B cell (primary cell): Measurements from ENCODE around the gene GPR143. TPM values are rescaled to one million over a fixed set of nuclear protein-coding genes. Genes with fewer than 3 reads are reported as not detected.

Experiments
- ATAC-seq: fragments of 200-7000 bp; cut with Tn5 transposase; one replicate; pipeline ENCODE4 v1.10.0; 2021; ENCODE audit warnings: low read depth, mild to moderate bottlenecking, moderate number of reproducible peaks, moderate library complexity
- CTCF ChIA-PET: fragments of 350-600 bp; sonication (Branson Sonifier 250); formaldehyde crosslinking; loops from one replicate; lab custom pipeline; 2021; ENCODE audit warnings: antibody characterized with exemption, inconsistent platforms; lab: Charles Lee
- POLR2A ChIA-PET: fragments of 350-600 bp; sonication (Branson Sonifier 250); formaldehyde crosslinking; loops from one replicate; lab custom pipeline; 2021; ENCODE audit warnings: antibody characterized with exemption; lab: Charles Lee
- DNase-seq: peaks from one replicate; pipeline ENCODE4 v3.0.0; 2013
- H2AFZ ChIP-seq: 2 replicates; pipeline ENCODE4 v1.6.1; 2012; ENCODE audit warnings: mild to moderate bottlenecking, low read depth, low read length; ENCODE audit not compliant: insufficient read depth, poor library complexity, severe bottlenecking
- H3K27ac ChIP-seq, 2 donors: 1 replicate in 1 of 2; 2 replicates in 1 of 2; pipeline ENCODE4 v1.5.1; 2012 to 2013; ENCODE audit warnings: low read length in 2 of 2, mild to moderate bottlenecking in 2 of 2, moderate library complexity in 1 of 2
- H3K27me3 ChIP-seq, 4 experiments: fragments of 200-600 bp in 1 of 4; sonication (generic) in 1 of 4; replicated peaks in 1 of 4; 1 replicate in 2 of 4; 2 replicates in 2 of 4; pipeline versions ENCODE4 v1.6.1 to v1.7.0; 2013 to 2016; ENCODE audit warnings: low read length in 3 of 4, mild to moderate bottlenecking in 2 of 4, mixed read lengths in 1 of 4, moderate library complexity in 1 of 4; ENCODE audit not compliant: insufficient read depth in 4 of 4, control insufficient read depth in 3 of 4; ENCODE audit errors: control extremely low read depth in 1 of 4
- H3K36me3 ChIP-seq, 2 experiments: replicated peaks in 1 of 2; 1 replicate in 1 of 2; 2 replicates in 1 of 2; pipeline versions ENCODE4 v1.6.1 to v1.7.1; 2013; ENCODE audit warnings: low read length in 1 of 2; ENCODE audit not compliant: insufficient read depth in 2 of 2, control insufficient read depth in 1 of 2; ENCODE audit errors: control extremely low read depth in 1 of 2, extremely low read depth in 1 of 2
- H3K4me1 ChIP-seq, 2 donors: fragments of 200-600 bp in 1 of 2; sonication (generic) in 1 of 2; 1 replicate in 1 of 2; 2 replicates in 1 of 2; pipeline versions ENCODE4 v1.5.1 to v1.6.1; 2013 to 2017; ENCODE audit warnings: low read length in 2 of 2; ENCODE audit not compliant: control insufficient read depth in 2 of 2, insufficient read depth in 2 of 2
- H3K4me2 ChIP-seq: replicated peaks from 2 replicates; pipeline ENCODE3; 2012; ENCODE audit warnings: mild to moderate bottlenecking, low read depth, low read length; ENCODE audit not compliant: poor library complexity, severe bottlenecking
- H3K4me3 ChIP-seq, 5 experiments: fragments of 200-600 bp in 1 of 5; sonication (generic) in 1 of 5; 1 replicate in 3 of 5; 2 replicates in 2 of 5; pipeline versions ENCODE4 v1.5.1 to v1.7.0; 2011 to 2016; ENCODE audit warnings: low read length in 4 of 5, mild to moderate bottlenecking in 4 of 5, low read depth in 2 of 5, control low read depth in 1 of 5, moderate library complexity in 1 of 5; ENCODE audit not compliant: insufficient read depth in 1 of 5; ENCODE audit errors: control extremely low read depth in 1 of 5, extremely low read depth in 1 of 5
- H3K79me2 ChIP-seq: fragments of 200-600 bp; sonication (generic); one replicate; pipeline ENCODE4 v1.6.0; 2016; ENCODE audit warnings: low read length; ENCODE audit not compliant: control insufficient read depth, insufficient read depth
- H3K9ac ChIP-seq: fragments of 200-600 bp; sonication (generic); 2 replicates; pipeline ENCODE4 v1.6.1; 2017; ENCODE audit warnings: mild to moderate bottlenecking, low read length, moderate library complexity
- H3K9me3 ChIP-seq, 3 donors: one replicate each; pipeline versions ENCODE4 v1.6.1 to v1.7.1; 2013; ENCODE audit warnings: low read length in 2 of 3; ENCODE audit not compliant: control insufficient read depth in 2 of 3, insufficient read depth in 1 of 3; ENCODE audit errors: control extremely low read depth in 1 of 3
- H4K20me1 ChIP-seq: 2 replicates; pipeline ENCODE4 v1.6.0; 2012; ENCODE audit warnings: mild to moderate bottlenecking, low read length; ENCODE audit not compliant: insufficient read depth, control insufficient read depth, poor library complexity, severe bottlenecking
- H3K27ac Mint-ChIP-seq: one replicate; pipeline ENCODE4 v1.8.0; 2021; ENCODE audit warnings: mixed read lengths
- H3K27me3 Mint-ChIP-seq: one replicate; pipeline ENCODE4 v1.8.0; 2021; ENCODE audit warnings: mixed read lengths
- H3K4me1 Mint-ChIP-seq: one replicate; pipeline ENCODE4 v1.8.0; 2021; ENCODE audit warnings: mixed read lengths
- H3K4me3 Mint-ChIP-seq: one replicate; pipeline ENCODE4 v1.8.0; 2021; ENCODE audit warnings: mixed read lengths
- H3K9me3 Mint-ChIP-seq: one replicate; pipeline ENCODE4 v1.8.0; 2022; ENCODE audit warnings: mixed read lengths; ENCODE audit not compliant: insufficient read depth
- EZH2 ChIP-seq: IDR thresholded peaks from 2 replicates; pipeline ENCODE4 v1.6.1; 2012; ENCODE audit warnings: borderline replicate concordance, low read depth, mild to moderate bottlenecking, moderate library complexity, low read length; ENCODE audit not compliant: insufficient read depth, poor library complexity, severe bottlenecking
- WGBS: methylation state at CpG from one replicate; pipeline ENCODE4 v1.1.5; 2013; ENCODE audit warnings: missing lambda C conversion rate; ENCODE audit not compliant: insufficient coverage; 5-methylcytosine and 5-hydroxymethylcytosine counted together
- intact Hi-C: fragments of 100-400 bp; cut with micrococcal nuclease; formaldehyde crosslinking; loops from one replicate; pipeline ENCODE4 v1.10.0; 2022
- polyA plus RNA-seq: library from polyadenylated mRNA; depleted of rRNA; stranded (reverse); fragments of >200 nt; gene quantifications from 2 replicates; pipeline ENCODE4 v1.2.3, GENCODE V29; 2012
- total RNA-seq, 2 donors: library from RNA; stranded (reverse); fragments of 120-200 nt in 1 of 2; gene quantifications; 1 replicate in 1 of 2; 2 replicates in 1 of 2; pipeline versions ENCODE4 v1.2.3 to v1.2.4, GENCODE V29; 2013 to 2022
- TF ChIP-seq, protein P1 (sequence below): fragments of 200-600 bp; IDR thresholded peaks from one replicate; pipeline ENCODE4 v1.8.0; 2022; ENCODE audit warnings: antibody characterized with exemption, mild to moderate bottlenecking

The GPR143 gene
- total and polyA plus RNA-seq, 2 donors (not counting 1 experiment from before 2014, with no cell fraction given), result not detected

DNA sequence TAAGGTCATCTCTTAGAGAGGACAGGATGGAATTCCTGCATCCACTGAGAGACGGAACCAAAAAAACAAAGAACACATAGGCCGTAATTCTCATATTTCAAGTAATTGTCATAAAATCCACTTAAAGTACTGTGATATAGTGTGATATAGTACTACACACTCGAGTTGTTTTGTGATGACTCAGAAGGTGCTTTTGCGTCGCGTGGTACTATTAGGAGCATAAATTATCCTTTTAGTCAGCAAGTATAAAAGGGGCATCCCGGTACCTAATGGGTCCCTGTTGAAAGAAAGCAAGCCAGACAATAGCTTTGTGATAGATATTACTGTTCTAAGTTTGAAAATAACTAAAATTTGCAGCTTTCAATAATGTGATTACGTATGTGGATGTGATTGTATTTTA, 55.3 kb downstream of the GPR143 start:
- Histone ChIP-seq H4K20me1 (no peaks in the 10 kb centered on the region), H2AFZ (no peak overlapping the region), H3K27me3 (no peaks in the 10 kb centered on the region), H3K4me2 (no peak overlapping the region), H3K9ac (no peak overlapping the region), H3K4me3 (no peak overlapping the region), H3K4me1 (peaks cover 7 to 10% of the 10 kb centered on the region in 2 donors), H3K79me2 (no peaks in the 10 kb centered on the region), H3K36me3 (peaks cover 0 to 40% of the 10 kb centered on the region in 2 experiments), H3K9me3 (no peaks in the 10 kb centered on the region), H3K27ac (no peak overlapping the region)
- ChIA-PET POLR2A (no interaction called here), CTCF (interaction anchor here (0.5 to 2.2 kb wide), 3 partner anchors 174 to 894 kb away, joined by 4 read pairs; no protein-coding TSS in a partner anchor)
- intact Hi-C loops, result no loop called here
- no peak overlapping the region for H3K27ac Mint-ChIP-seq
- no peaks in the 10 kb centered on the region for H3K9me3 Mint-ChIP-seq
- no peak overlapping the region for H3K4me3 Mint-ChIP-seq
- WGBS, result no CpG with 5 or more reads among the region's 8 CpGs
- no peaks in the 10 kb centered on the region for H3K27me3 Mint-ChIP-seq
- TF ChIP-seq, protein P1, sequence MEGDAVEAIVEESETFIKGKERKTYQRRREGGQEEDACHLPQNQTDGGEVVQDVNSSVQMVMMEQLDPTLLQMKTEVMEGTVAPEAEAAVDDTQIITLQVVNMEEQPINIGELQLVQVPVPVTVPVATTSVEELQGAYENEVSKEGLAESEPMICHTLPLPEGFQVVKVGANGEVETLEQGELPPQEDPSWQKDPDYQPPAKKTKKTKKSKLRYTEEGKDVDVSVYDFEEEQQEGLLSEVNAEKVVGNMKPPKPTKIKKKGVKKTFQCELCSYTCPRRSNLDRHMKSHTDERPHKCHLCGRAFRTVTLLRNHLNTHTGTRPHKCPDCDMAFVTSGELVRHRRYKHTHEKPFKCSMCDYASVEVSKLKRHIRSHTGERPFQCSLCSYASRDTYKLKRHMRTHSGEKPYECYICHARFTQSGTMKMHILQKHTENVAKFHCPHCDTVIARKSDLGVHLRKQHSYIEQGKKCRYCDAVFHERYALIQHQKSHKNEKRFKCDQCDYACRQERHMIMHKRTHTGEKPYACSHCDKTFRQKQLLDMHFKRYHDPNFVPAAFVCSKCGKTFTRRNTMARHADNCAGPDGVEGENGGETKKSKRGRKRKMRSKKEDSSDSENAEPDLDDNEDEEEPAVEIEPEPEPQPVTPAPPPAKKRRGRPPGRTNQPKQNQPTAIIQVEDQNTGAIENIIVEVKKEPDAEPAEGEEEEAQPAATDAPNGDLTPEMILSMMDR, result no peak
- TF ChIP-seq EZH2, result no peak
- no peak for ATAC-seq
- DNase-seq, result no peak
- peaks cover 12% of the 10 kb centered on the region for H3K4me1 Mint-ChIP-seq

DNA sequence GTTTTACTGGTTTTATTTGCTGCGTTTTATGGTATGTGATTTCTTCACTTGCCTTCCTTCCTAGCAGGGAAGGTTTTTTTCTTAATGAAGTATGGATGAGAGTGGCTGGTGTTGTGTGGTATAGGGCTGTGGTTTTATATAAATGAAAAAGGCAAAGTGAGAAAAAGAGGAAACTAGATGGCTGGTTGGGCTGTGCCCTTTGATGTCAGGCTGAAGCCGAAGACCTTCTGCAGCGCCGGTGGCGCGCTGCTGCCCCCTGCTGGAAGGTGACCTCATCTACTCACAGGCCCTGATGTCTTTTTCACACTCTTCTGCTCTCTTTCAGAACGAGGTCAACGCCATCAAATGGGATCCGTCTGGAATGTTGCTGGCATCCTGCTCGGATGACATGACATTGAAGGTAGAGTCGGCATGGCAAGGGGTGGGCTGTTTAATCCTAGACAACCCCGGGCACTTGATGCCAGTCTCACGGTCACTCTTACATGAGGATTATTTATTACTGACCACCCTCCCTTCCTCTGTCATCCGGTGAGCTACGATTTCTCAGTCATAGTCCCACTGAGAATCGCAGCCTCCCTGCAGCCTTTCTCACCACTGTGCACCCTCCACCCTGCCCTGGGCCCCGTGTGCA, 56.6 kb downstream of the GPR143 start:
- ATAC-seq, result peak; percentile 89
- H3K4me3 Mint-ChIP-seq, result peak overlapping the region; percentile 29

More for the DNA sequence above, 56.6 kb downstream of the GPR143 start:
- Histone ChIP-seq H3K36me3 (peaks cover 0 to 34% of the 10 kb centered on the region in 2 experiments), H3K4me3 (no peak overlapping the region), H3K9ac (no peak overlapping the region), H3K27ac (no peak overlapping the region), H3K9me3 (peaks cover 0 to 10% (median 0%) of the 10 kb centered on the region in 3 donors), H4K20me1 (no peaks in the 10 kb centered on the region), H3K4me2 (no peak overlapping the region), H2AFZ (no peak overlapping the region), H3K79me2 (no peaks in the 10 kb centered on the region), H3K4me1 (peaks cover 7 to 10% of the 10 kb centered on the region in 2 donors), H3K27me3 (no peaks in the 10 kb centered on the region)
- ChIA-PET CTCF (interaction anchor here (2.2 kb wide), 1 partner anchor 893 kb away, joined by 4 read pairs; no protein-coding TSS in a partner anchor), POLR2A (interaction anchor here (0.5 kb wide), 1 partner anchor 430 kb away, joined by 8 read pairs; no protein-coding TSS in a partner anchor)
- Mint-ChIP-seq H3K27ac (no peak overlapping the region), H3K9me3 (no peaks in the 10 kb centered on the region), H3K4me1 (peaks cover 12% of the 10 kb centered on the region), H3K27me3 (no peaks in the 10 kb centered on the region)
- TF ChIP-seq, protein P1, result peak; percentile 70
- TF ChIP-seq EZH2, result no peak
- peak; percentile 86 for DNase-seq
- 0% methylated on average over 5 of the region's 17 CpGs for WGBS
- intact Hi-C loops, result loop anchor here (1.0 kb wide), 6 partner anchors 32 to 966 kb away; no protein-coding TSS in a partner anchor
